Measurements from ENCODE around the gene FBXO40.

Gene FBXO40

DNA sequence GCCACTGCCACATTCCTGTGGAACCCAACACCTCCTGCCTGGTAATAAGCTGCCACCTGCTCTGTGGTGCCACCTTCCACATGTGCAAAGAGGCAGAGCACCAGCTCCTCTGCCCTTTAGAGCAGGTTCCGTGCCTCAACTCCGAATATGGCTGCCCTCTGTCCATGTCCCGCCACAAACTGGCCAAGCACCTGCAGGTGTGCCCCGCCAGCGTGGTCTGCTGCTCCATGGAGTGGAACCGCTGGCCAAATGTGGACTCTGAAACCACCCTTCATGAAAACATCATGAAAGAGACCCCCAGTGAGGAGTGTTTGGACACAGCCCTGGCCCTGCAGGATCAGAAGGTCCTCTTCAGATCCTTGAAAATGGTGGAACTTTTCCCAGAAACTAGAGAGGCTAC lies 28.3 kb downstream of the FBXO40 start:
- no peak for DNase-seq (ENCODE audit: low read depth in 2 of 2)

DNA sequence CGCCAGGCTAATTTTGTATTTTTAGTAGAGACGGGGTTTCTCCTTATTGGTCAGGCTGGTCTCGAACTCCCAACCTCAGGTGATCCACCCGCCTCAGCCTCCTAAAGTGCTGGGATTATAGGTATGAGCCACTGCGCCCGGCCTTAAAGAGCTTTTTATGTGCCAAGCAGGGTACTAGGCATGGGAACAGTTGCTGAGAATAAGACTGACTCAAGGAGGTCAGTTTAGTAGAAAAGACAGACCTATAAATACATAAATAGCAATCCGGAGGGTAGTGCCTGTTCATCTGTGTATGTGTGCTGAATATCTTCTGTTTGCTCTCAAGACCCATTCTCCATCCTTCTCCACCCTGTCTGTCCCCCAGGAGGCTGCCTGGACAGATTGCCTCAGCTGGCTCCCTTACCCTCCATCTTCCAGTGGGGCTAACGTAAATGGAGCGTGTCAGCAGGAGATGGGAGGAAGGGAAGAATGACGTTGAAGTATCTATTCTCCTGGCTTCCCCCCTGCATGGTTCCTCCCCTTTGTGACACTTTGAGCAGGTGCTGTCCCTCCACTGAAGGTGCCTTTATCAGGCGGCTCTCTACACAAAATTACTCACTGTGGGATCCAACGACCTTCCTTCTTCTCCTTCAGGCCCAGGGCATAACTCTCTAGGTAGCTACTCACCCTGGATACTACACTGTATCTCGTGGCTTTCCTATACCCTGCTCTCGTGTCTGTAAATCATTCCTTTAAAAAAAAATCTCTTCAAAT lies 31.1 kb downstream of the FBXO40 start:
- no peak for DNase-seq (ENCODE audit: low read depth in 2 of 2)

DNA sequence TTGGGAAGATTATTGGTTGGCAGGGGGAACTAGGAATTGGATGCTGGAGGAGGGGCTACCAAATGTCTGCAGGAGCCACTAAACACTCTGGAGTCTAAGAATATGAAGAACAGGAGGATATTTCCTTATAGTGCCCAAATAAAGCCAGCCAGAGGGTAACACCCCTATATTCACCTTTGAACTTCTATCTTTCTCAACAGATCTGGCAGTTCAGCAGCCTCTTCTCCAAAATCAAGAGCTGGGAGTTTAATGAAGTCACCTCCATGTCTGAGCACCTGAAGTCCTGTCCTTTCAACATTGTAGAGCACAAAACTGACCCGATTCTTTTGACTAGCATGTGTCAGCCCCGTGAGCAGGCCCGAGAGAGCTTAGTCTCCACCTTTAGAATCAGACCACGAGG lies 33.3 kb downstream of the FBXO40 start:
- no peak for DNase-seq (ENCODE audit: low read depth in 2 of 2)

DNA sequence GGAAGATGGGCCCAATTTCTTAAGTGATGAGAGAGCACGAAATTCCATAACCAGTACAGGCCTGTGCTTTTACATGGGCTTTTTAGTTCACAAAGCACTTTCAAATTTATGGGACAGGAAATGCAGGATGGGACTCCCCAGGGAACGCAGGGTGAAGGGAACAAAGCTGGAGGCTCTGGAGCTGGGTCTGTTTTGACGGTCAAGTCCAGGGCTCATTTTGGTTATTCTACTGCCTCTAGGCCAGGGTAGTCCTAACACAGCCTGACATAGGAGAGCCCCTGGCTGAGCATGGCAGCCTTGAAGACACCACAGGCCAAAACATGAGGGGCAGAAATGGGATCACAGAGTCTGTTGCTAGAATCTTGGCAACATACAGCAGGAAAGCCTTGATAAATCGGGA lies 34.0 kb downstream of the FBXO40 start:
- no peak for DNase-seq (ENCODE audit: low read depth in 2 of 2)

DNA sequence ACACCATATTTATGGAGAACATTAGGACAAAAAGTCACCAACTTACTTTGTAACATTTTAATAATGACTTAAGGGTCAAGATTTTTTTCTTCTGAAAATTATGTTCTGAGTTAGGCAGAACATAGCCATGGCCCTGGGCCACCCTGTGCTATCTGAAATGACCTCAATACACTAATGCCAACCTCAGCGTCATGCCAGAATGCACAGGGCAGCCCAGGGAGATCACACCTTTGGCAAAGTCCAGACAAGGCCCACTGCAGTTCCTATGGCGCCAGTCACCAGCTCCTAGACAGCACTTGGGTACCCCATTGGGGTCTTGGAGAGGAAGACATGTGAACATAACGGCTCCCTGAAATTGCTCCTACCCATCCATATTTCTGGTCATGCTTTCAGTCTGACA lies 34.4 kb downstream of the FBXO40 start:
- DNase-seq (ENCODE audit: low read depth in 2 of 2), result no peak

DNA sequence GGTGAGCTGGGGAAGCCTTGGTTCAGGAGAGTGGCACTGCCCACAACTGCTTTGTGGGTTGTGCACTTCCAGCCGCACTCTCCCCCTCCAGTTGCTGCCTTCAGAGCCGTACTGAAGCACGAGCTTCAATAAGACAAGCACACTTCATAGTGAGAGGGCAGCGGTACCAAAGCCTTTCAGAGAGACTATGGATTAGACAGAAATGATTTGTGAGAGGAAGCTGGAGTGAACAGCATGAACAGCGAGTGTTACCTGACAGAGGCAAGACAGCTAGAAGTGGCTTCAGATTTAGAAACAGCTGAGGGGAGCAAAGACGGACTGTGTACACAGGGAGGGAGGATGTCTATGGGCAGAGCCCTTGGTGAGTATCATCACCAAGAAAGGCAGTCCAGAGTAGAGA lies 36.4 kb downstream of the FBXO40 start:
- no peak for DNase-seq (ENCODE audit: low read depth in 2 of 2)

DNA sequence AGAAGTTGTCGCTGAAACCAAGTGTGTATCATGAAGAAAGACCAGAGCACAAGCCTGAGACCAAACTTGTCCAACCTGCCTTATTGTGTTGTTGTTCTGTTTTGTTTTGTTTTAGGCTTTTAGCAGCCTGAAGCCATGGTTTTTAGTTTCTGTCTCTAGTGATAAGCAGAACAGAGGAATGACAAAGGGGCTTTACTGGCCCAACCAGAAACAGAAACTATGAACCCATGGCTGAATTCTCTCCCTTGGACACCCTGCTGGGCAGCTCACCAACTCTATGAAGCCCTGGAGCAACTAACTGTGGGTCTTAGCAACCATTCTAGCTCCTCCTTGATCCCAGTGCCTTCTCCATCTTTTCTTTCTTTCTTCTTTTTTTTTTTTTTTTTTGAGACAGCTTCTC lies 37.2 kb downstream of the FBXO40 start:
- DNase-seq (ENCODE audit: low read depth in 2 of 2), result no peak

DNA sequence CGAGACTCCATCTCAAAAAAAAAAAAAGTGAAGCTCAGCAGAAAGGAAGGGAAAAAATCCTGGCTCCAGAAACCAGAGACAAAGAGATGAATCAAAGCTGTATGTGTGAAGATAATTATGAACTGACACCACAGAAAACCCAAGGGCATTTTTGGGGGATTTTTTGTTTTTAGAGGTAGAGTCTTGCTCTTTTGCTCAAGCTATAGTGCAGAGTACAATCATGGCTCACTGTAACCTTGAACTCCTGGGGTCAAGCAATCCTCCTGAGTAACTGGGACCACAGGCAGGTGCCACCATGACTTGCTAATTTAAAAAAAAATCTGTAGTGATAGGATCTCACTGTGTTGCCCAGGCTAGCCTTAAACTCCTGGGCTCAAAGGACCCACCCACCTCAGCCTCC lies 44.7 kb downstream of the FBXO40 start:
- no peak for DNase-seq (ENCODE audit: low read depth in 2 of 2)

DNA sequence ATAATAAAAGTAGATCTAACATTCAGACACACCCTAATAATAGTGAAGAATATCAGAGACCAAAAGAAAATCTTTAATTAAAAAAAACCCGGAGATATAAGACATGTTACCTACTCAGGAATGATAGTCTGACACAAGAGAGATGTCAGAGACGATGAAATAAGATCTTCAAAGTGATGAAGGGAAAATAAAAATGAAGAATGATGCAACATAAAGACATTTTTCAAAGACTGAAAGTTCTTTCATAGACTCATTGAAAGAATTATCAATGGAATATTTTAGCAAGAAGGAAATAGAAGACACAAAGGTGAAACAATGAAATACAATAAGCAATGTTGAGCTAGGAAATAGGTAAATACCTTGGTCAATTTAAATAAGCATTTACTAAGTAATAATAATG lies 47.9 kb downstream of the FBXO40 start:
- no peak for DNase-seq (ENCODE audit: low read depth in 2 of 2)

DNA sequence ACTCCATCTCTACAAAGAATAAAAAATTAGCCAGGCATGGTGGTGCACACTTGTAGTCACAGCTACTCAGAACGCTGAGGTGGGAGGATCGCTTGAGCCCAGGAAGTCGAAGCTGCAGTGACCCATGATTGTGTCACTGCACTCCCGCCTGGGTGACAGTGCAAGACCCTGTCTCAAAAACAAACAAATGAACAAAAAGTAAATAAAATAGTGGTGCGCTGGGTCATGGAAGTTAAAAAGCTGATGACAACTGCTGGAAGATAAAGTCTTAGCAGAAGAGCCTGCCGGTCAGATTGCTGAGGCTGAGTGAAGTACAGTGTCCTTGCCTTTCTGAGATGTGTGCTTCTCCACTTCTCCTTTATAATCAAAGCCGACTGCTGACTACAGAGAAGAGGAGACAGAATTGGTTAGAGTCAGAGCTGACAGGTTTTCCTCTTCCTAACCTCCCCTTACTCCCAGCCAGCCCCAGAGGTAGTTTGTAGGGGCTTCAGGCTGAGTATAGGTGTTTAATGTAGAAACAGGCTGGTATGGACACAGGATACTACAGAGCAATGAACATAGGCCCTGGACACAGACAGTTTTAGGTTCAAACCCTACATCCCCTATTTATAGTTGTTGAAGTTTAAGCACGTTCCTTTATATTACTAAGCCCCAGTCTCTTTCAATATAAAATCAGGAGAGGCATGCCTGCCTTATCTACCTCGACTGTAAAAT lies 49.6 kb downstream of the FBXO40 start:
- DNase-seq (ENCODE audit: low read depth in 2 of 2), result no peak

DNA sequence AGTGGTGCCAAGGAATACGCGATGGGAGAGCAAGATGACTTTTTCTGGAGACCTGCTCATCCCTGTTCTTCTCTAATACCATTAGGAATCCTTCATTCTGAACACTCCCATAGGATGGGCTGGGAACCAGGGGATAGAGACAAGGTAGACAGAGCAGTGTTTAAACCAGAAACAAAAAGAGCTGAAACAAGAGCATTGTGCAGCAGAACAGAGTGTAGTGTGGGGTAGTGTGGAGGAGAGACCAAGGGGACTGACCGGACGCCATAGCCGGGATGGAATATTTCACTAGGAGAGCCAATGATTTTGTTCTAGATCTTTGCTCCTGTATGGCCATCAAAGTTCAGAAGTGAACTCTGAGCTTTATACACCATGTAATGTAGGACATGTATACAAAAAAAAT lies 51.9 kb downstream of the FBXO40 start:
- no peak for DNase-seq (ENCODE audit: low read depth in 2 of 2)

DNA sequence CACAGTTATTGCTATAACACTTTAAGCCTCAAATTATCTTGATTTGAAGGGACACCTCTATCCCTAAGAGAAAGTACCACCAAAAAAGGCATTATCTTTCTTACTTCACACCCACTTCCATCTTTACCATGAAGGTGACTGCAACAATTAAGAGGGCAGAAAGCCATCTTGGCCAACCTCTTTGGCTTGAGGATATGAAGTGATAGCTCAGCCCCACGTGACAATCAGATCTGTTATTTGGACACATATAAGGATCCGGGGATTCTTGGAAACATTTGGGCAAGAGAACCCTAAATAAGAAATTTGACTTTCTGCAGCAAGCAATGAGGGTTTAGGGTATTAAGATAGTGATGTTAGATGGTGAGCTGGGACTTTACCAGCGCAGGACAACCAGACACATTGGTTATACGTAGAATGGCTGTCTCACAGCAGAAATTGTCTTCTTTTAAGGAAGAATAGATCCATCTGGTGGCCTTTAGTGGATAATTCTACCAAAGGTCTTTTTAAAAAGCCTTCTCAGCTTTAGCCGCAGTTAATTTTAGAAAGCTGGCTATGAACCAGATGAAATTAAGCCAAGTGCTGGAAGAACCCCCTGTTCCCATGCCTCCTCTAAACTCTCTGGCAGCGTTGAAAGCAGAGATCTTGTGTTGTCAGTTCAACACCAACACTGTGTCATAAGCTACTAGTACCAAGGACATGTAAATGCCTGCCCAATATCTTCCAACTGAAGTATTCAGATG lies 55.2 kb downstream of the FBXO40 start:
- DNase-seq (ENCODE audit: low read depth in 2 of 2), result no peak

DNA sequence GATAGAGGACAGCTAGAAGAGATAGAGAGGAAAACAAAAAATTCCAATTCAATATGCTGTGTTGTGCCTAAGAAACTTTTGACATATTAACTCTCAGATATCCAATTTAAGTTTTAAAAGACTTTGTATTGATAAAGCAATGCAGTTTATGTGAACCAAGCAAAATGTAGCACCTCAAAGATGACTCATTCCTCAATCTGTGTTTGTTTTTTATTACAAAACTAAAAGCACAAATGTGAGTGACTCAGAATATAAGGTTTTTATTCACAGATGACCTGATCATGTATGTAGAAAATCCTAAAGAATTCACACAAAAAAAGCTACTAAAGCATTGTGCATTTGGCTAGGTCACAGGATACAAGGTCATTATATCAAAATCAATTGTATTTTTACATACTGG lies 56.5 kb downstream of the FBXO40 start:
- DNase-seq (ENCODE audit: low read depth in 2 of 2), result no peak

DNA sequence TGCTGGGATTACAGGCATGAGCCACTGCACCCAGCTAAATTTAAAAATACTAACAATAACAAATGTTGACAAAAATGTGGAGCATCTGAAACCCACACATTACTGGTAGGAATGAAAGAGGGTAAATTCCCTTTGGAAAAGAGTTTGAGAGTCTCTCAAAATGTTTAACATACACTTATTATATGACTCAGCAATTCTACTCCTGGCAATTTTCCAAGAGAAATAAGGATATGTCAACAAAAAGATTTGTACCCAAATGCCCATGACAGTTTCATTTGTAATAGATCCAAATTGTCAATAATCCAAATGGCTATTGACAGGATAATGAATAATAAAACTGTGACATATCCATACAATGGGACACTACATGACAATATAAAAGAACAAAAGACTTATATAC lies 58.5 kb downstream of the FBXO40 start:
- DNase-seq (ENCODE audit: low read depth in 2 of 2), result no peak

DNA sequence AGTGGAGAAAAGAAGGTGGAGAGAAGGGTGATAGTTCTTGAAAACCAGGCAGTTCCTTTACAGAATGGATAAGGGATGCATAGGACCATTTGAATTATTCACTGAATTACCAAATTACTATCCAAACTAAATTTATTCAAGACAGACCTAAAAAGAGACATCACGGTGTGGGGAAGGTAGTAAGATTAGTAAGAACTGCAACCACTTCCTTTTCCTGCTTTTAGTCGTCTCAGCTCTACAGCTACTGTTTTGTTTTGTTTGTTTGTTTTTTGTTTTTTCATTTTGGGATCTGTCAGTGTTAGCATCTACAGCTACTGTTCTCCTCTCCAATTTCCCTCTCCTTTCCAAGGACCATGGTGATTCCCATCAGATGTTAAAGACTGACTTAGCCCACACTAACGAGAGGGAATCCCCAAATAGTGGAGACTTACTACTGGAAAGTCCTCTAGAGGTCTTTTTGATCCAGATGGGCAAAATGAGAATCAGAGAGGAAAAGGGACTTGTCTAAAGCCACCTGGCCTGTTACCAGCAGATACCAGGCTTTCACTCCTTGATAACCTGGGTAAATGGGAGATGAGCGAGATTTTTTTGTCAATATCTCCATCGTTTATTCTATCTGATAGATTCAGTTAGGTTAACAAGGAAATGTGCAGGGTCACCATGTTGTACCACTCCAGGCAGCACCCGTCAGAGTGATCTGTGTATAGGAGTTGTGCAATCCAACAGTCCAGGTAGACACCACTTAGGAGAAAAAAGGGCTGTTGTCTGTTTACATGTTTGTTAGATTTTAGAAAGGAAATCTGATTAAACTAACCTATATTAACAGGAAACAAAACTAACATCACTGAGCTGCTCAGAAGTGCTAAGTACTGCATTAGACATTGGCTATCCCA lies 61.6 kb downstream of the FBXO40 start:
- DNase-seq (ENCODE audit: low read depth in 2 of 2), result no peak

DNA sequence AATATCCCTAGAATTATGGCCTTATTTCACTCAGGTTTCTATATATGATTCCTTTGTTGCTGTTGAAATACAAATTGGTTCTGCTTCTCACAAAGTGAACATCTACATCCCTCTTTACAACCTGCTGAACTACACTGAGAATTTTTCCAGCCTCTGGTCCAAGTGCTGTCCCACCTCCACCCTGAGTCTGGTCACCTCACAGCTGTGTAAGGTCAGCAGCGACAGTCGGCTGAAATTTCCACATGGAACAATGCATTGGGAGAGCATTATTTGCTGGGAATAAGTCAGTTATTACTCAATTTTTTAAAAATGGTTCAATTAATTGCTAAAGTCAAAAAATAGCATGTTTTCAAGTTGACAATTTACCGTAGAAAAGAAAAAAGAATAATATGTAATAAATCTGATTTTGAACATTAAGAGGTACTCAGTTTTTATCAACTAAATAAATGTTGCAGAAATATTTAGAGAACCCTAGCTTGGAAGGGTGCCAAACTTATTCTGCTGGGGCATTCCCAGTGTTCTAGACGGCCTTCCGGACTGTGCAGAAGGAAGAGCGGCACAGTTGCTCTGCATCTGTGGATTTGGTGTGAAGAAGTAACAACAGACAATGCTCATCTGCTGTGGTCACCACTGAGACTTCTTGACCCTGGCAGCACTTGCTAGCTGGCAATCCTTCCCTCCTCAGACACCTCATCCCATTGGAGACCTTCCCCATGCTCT lies 65.7 kb downstream of the FBXO40 start:
- no peak for DNase-seq (ENCODE audit: low read depth in 2 of 2)

DNA sequence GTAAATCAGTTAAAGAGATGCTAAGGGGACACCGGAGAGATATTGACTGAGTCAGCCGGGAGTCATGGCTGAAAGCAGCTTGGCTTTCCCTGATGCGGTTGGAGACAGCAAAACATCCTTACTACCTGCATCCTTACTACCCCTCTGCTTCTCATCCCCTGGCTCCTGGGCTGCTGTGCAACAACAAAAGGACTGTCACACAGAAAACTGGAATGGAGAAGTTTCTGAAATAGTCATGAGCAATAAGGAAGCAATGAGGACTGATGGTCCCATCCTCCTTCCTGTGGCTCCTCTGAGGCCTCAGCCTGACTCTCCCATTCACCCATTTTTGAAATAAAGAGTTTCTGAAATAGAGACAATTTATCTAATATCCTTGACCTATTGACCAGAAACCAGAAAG lies 66.4 kb downstream of the FBXO40 start:
- DNase-seq (ENCODE audit: low read depth in 2 of 2), result no peak

DNA sequence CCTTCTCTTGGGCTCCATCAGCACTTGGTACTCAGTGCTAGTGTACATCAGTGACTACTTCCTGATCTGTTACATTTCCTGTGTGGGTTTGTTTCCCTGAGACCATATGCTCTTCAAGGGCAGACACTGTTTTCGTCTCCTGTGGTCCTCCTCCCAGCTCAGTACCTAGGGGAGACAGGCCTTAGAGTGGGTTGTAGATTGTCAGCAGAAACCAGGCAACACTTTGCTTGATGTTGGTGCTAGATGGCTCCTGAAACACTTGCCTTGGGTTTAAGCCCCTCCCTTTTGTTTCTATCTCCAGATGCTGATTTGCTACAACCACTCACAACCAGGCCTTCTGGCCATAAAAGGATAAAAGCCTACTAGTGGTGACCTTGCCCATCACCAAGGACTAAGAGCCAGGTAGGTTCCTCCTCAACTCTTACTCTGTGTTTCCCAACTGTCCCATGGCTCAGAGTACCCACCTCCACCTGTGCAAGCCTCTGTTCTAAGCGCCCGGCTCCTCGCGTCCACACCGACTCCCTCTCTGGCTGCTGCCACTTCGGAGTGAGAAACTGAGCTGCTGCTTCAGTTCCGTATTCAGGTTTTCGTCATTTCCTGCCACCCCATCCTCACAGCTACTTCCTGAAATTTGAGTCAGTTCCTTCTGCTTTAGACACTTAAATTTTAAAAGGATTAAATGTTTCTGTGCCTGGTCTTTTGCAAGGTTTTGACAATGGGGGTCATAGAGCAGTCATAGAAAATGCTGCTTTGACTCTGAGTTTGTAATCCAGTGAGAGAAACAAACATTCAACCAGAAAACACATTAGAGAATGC lies 67.4 kb downstream of the FBXO40 start, which contains the start of gene HCLS1:
TSS of gene HCLS1 (minus strand) at position 548 of the 816 bp plus-strand sequence. CDS start 2,556 bp downstream, outside the sequence.
- DNase-seq (ENCODE audit: low read depth in 2 of 2), result peak; percentile 44 to 55

DNA sequence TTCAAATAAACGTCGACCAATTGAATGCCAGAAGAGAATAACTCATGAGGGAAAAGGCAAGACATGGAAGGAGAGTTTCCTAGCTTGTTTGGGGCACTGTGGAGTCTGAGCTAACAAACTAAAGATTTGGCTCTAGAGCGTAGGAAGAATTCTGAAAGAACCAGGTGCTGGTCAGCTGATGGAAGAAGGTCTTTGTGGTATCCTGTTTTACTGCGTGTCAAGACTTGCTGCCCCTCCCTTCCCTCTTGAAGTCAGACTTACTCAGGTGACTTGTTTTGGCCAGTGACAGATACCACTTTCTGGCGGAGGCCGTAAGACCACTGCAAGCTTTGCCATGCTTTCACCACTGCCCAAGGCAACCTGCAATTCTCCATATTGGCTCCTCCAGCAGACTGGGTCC lies 68.2 kb downstream of the FBXO40 start:
- no peak for DNase-seq (ENCODE audit: low read depth in 2 of 2)

DNA sequence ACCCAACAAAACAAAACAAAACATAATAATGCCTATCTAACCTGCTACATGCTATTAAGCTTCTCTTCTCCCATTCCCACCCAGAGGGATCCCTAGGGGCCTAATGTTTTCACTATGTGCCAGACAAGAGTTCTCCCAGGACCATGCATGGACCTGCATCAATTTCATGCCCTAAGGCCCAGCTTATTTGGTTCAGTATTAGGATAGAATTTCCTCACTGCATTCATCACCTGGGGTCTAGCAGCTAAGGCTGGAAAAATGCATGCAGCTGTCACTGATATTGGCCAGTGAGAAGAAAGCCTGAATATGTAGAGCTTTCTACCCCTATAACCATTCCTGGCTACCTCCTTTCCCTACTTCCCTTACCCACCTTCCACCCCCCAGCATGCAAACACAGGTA lies 69.6 kb downstream of the FBXO40 start:
- no peak for DNase-seq (ENCODE audit: low read depth in 2 of 2)

Data from stimulated activated CD4-positive, alpha-beta T cell treated with anti-CD3 and anti-CD28 coated beads, Interleukin-12 subunit alpha, Interleukin-12 subunit beta, amount 100 ng/mL, for 24 hours (primary cell).